Right cardiac atrium (tissue), 5 donors: ENCODE results near the gene PDSS2. TPM values are rescaled to one million over a fixed set of nuclear protein-coding genes. Genes with fewer than 3 reads are reported as not detected.
"Not testable (repeated sequence)": the region's sequence is repeated elsewhere in the genome, so short reads cannot be mapped to it uniquely, and the experiment has no call there.

Experiments used
- ATAC-seq, 2 donors: fragments of 200-7000 bp; cut with Tn5 transposase; one replicate each; pipeline versions ENCODE4 v1.8.0 to v1.9.1; 2020; ENCODE audit warnings: moderate library complexity in 2 of 2, mild to moderate bottlenecking in 1 of 2
- DNase-seq, 3 donors: peaks; one replicate each; pipeline ENCODE4 v3.0.0-alpha.2; 2020
- H3K27ac ChIP-seq: one replicate; pipeline ENCODE4 v1.5.1; 2013; ENCODE audit warnings: mild to moderate bottlenecking, low read length, control low read depth, moderate library complexity
- H3K27me3 ChIP-seq: one replicate; pipeline ENCODE4 v1.6.1; 2013; ENCODE audit not compliant: control insufficient read depth, insufficient read depth
- H3K4me1 ChIP-seq: one replicate; pipeline ENCODE4 v1.6.1; 2013; ENCODE audit warnings: low read length; ENCODE audit not compliant: control insufficient read depth, insufficient read depth
- H3K4me3 ChIP-seq: one replicate; pipeline ENCODE4 v1.5.1; 2013; ENCODE audit warnings: low read length, control low read depth
- H3K9me3 ChIP-seq: one replicate; pipeline ENCODE4 v1.6.1; 2013; ENCODE audit warnings: low read length; ENCODE audit not compliant: control insufficient read depth
- WGBS: extraction: QIAGEN DNeasy Blood & Tissue Kit; methylation state at CpG from one replicate; pipeline ENCODE4 v1.1.7; 2013; 5-methylcytosine and 5-hydroxymethylcytosine counted together
- intact Hi-C, 4 donors: fragments of 100-400 bp; cut with DNase I; formaldehyde crosslinking; loops; one replicate each; pipeline versions ENCODE4 v1.11.0 to v1.14.0; 2022 to 2023
- polyA plus RNA-seq: library from polyadenylated mRNA; stranded (reverse); fragments of 200-250 nt; gene quantifications from one replicate; pipeline ENCODE4 v1.2.3, GENCODE V29; 2013
- total RNA-seq, 4 donors: library from RNA; stranded (reverse); fragmentation: NEBNext Ultra II Directional; extraction: Animal tissue kit (Norgen Biotek cat#: 25700); gene quantifications; one replicate each; pipeline ENCODE4 v1.2.1, GENCODE V29; 2021
- donor health status: healthy with polysubstance abuse.
- donor health status: DM: no; HTN: yes; CAD: no.
- donor health status: DM: no; HTN: no; CAD: no.
- donor health status: DM: no; HTN: yes; CAD: no; lungs with severe emphysema.
- donor health status: DM: yes; HTN: yes; CAD: no.

PDSS2 gene
- total and polyA plus RNA-seq, 5 donors, result 10.0 to 15.5 (median 13.6) TPM

DNA sequence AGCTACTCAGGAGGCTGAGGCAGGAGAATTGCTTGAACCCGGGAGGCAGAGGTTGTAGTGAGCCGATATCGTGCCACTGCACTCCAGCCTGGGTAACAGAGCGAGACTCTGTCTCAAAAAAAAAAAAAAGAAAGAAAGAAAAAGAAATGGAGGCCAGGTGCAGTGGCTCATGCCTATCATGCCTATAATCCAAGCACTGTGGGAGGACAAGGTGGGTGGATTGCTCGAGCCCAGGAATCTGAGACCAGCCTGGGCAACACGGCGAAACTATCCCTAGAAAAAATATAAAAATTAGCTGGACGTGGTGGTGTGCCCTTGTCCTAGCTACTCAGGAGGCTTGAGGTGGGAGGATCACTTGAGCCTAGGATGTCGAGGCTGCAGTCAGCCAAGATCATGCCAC is 170.1 kb downstream of the PDSS2 start:
- WGBS, result 97% methylated on average over 9 of the region's 9 CpGs
- DNase-seq, H3K4me1 ChIP-seq, ATAC-seq, H3K27ac ChIP-seq, intact Hi-C loops, H3K27me3 ChIP-seq, H3K9me3 ChIP-seq, H3K4me3 ChIP-seq: not testable (repeated sequence)

DNA sequence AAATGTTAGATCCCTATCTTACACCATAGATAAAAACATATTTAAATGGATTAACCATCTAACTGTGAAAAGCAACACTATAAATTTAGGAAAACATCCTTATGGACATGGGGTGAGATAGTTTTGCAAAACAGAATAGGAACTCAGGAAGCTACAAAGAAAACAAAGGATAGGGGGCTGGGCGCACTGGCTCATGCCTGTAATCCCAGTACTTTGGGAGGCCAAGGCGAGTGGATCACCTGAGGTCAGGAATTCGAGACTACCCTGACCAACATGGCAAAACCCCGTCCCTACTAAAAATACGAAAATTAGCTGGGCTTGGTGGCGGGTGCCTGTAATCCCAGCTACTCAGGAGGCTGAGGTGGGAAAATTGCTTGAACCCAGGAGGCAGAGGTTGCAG is 173.7 kb downstream of the PDSS2 start:
- intact Hi-C loops, ATAC-seq, DNase-seq, H3K4me1 ChIP-seq, H3K27ac ChIP-seq, H3K4me3 ChIP-seq, H3K27me3 ChIP-seq, H3K9me3 ChIP-seq: not testable (repeated sequence)
- WGBS, result 96% methylated on average over 6 of the region's 6 CpGs

- H3K4me1 ChIP-seq, result no peaks in the 10 kb centered on the region
- H3K27ac ChIP-seq, result no peak overlapping the region
- WGBS, result 32% methylated on average over 1 of the region's 1 CpG
- no peaks in the 10 kb centered on the region for H3K27me3 ChIP-seq
- ATAC-seq, result no peak
- H3K4me3 ChIP-seq, result no peak overlapping the region
- no peaks in the 10 kb centered on the region for H3K9me3 ChIP-seq
- no peak for DNase-seq
- intact Hi-C loops, result no loop called here
Measured at GRCh38 chr6:107284805-107285204, 174.6 kb downstream of the PDSS2 start.

DNA sequence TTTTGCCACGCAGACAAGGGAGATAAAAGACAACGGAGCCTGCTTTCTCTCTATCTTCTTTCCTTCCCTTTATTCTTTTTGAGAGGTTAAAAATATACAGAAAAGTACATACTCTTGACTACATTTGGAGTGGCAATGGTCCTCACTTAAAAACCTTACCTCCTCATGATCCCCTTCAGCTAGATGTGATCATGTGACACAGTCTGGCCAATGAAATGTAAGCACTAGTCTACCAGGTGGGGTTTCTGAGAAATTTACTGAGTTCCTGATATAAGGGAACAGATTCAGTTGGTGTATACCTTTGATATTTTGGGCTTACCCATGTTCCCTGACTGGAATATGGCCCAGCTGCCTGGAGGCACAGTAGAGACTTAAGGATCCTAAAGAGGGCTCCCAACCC is 178.6 kb downstream of the PDSS2 start:
- ATAC-seq, result no peak
- Histone ChIP-seq H3K27ac (no peak overlapping the region), H3K27me3 (no peaks in the 10 kb centered on the region), H3K4me1 (no peaks in the 10 kb centered on the region), H3K4me3 (no peak overlapping the region), H3K9me3 (no peaks in the 10 kb centered on the region)
- WGBS, result 93% methylated on average over 2 of the region's 2 CpGs
- intact Hi-C loops, result no loop called here
- DNase-seq, result no peak

- H3K4me1 ChIP-seq, H3K4me3 ChIP-seq, ATAC-seq, intact Hi-C loops, H3K27me3 ChIP-seq, H3K27ac ChIP-seq, DNase-seq, H3K9me3 ChIP-seq: not testable (repeated sequence)
- WGBS, result 96% methylated on average over 7 of the region's 7 CpGs
Measured at GRCh38 chr6:107280001-107280400, 179.4 kb downstream of the PDSS2 start.

- intact Hi-C loops, result no loop called here
- ATAC-seq, result no peak
- no peaks in the 10 kb centered on the region for H3K9me3 ChIP-seq
- no peaks in the 10 kb centered on the region for H3K4me1 ChIP-seq
- no peaks in the 10 kb centered on the region for H3K27me3 ChIP-seq
- no peak overlapping the region for H3K4me3 ChIP-seq
- DNase-seq, result no peak
- 64% methylated on average over 2 of the region's 2 CpGs for WGBS
- no peak overlapping the region for H3K27ac ChIP-seq
Measured at GRCh38 chr6:107275330-107275865, 184.0 kb downstream of the PDSS2 start.

GRCh38 chr6:107274288-107274687 is 185.1 kb downstream of the PDSS2 start:
- ATAC-seq, result no peak
- Histone ChIP-seq H3K4me1 (no peaks in the 10 kb centered on the region), H3K27ac (no peak overlapping the region), H3K9me3 (no peaks in the 10 kb centered on the region), H3K4me3 (no peak overlapping the region), H3K27me3 (no peaks in the 10 kb centered on the region)
- WGBS, result 91% methylated on average over 1 of the region's 1 CpG
- intact Hi-C loops, result no loop called here
- no peak for DNase-seq

- H3K4me1 ChIP-seq, result no peaks in the 10 kb centered on the region
- WGBS, result 80% methylated on average over 2 of the region's 2 CpGs
- no peak overlapping the region for H3K4me3 ChIP-seq
- no peaks in the 10 kb centered on the region for H3K27me3 ChIP-seq
- no peak overlapping the region for H3K27ac ChIP-seq
- H3K9me3 ChIP-seq, result no peaks in the 10 kb centered on the region
- DNase-seq (no peak), ATAC-seq (no peak)
- intact Hi-C loops, result no loop called here
Measured at GRCh38 chr6:107272246-107272645, 187.1 kb downstream of the PDSS2 start.

GRCh38 chr6:107271208-107271790 is 188.1 kb downstream of the PDSS2 start:
- Histone ChIP-seq H3K4me1 (no peaks in the 10 kb centered on the region), H3K9me3 (no peaks in the 10 kb centered on the region), H3K4me3 (no peak overlapping the region), H3K27ac (no peak overlapping the region), H3K27me3 (no peaks in the 10 kb centered on the region)
- ATAC-seq (no peak), DNase-seq (no peak)
- intact Hi-C loops, result no loop called here

DNA sequence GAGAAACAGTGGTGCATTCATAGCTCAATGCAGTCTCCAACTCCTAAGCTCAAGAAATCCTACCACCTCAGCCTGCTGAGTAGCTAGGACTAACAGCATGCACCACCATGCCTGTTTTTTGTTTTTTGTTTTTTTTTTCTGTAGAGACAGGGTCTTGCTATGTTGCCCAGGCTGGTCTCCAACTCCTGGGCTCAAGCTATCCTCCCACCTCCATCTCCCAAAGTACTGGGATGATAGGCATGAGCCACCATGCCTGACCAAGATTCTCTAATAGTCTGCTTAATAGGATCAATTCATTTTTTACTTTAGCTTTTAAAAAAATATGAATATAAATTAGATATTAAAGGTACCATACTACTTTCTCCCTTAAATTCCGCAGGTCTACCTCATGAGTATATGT is 191.7 kb downstream of the PDSS2 start:
- intact Hi-C loops, result no loop called here
- Histone ChIP-seq H3K4me3 (no peak overlapping the region), H3K4me1 (no peaks in the 10 kb centered on the region), H3K27me3 (no peaks in the 10 kb centered on the region), H3K27ac (no peak overlapping the region), H3K9me3 (no peaks in the 10 kb centered on the region)
- 100% methylated on average over 1 of the region's 1 CpG for WGBS
- DNase-seq (no peak), ATAC-seq (no peak)

- intact Hi-C loops, result no loop called here
- H3K4me3 ChIP-seq, result no peak overlapping the region
- no peaks in the 10 kb centered on the region for H3K9me3 ChIP-seq
- 86% methylated on average over 4 of the region's 4 CpGs for WGBS
- H3K27me3 ChIP-seq, result no peaks in the 10 kb centered on the region
- H3K27ac ChIP-seq, result no peak overlapping the region
- no peak for DNase-seq
- ATAC-seq, result no peak
- no peaks in the 10 kb centered on the region for H3K4me1 ChIP-seq
Measured at GRCh38 chr6:107267006-107267405, 192.4 kb downstream of the PDSS2 start.

DNA sequence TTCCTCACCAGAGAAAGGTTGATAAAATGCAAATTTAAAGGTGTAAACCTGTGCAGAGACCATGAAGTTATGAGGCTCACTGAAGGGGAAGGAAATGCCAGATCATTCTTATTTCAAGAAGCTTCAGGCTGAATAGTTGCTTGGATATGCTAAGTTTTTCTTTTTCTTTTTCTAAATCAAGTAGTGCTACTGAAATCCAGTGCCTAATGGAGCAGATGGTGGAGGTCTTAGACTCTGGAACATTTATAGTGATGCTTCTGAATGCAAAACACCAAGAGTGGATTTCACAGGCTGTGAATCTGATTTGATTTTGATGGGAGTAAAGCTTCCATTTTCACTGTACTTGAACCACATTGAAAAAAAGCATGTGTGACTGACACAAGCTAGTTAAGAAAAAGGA is 192.8 kb downstream of the PDSS2 start:
- intact Hi-C loops, result no loop called here
- ATAC-seq, result no peak
- no peak for DNase-seq
- H3K27me3 ChIP-seq, result no peaks in the 10 kb centered on the region
- H3K27ac ChIP-seq, result no peak overlapping the region
- H3K4me1 ChIP-seq, result no peaks in the 10 kb centered on the region
- no peak overlapping the region for H3K4me3 ChIP-seq
- no peaks in the 10 kb centered on the region for H3K9me3 ChIP-seq
